ENCODE data around the gene CNTNAP1. TPM values are rescaled to one million over a fixed set of nuclear protein-coding genes. Genes with fewer than 3 reads are reported as not detected.

Gene CNTNAP1
- total RNA-seq, 1 experiment from 2014 or later, result 7.7 TPM

GRCh38 chr17:42720996-42721583, 38.8 kb downstream of the CNTNAP1 start:
- Histone ChIP-seq H2BK120ac (ENCODE audit: low read depth, low read length, poor library complexity, severe bottlenecking) (no peak overlapping the region), H3K14ac (ENCODE audit: insufficient read depth, low read length) (no peak overlapping the region), H3K79me2 (ENCODE audit: insufficient read depth, low read length) (no peaks in the 10 kb centered on the region), H3K27me3 (ENCODE audit: insufficient read depth, low read length) (no peaks in the 10 kb centered on the region), H3K23me2 (ENCODE audit: insufficient read length, low read depth, low read length, poor library complexity, severe bottlenecking) (no peaks in the 10 kb centered on the region), H2BK12ac (ENCODE audit: insufficient read length, low read depth, low read length) (no peak overlapping the region), H2BK20ac (ENCODE audit: low read depth, low read length, poor library complexity, severe bottlenecking) (no peak overlapping the region), H4K8ac (replicated peaks; ENCODE audit: insufficient read length, low read depth, low read length) (no peak overlapping the region), H2BK15ac (ENCODE audit: low read depth, low read length) (no peak overlapping the region), H3K18ac (ENCODE audit: insufficient read length, low read depth, low read length) (no peak overlapping the region), H3K4me2 (ENCODE audit: insufficient read depth, insufficient read length, low read length) (no peak overlapping the region), H4K91ac (ENCODE audit: insufficient read length, low read depth, low read length) (no peak overlapping the region), H4K20me1 (ENCODE audit: control insufficient read depth, insufficient read depth, insufficient read length) (no peaks in the 10 kb centered on the region), H3K9me3 (ENCODE audit: control insufficient read depth, low read depth, low read length) (no peaks in the 10 kb centered on the region), H2BK5ac (ENCODE audit: insufficient read length, low read length) (no peak overlapping the region), H2AFZ (ENCODE audit: low read length) (no peak overlapping the region), H3T11ph (ENCODE audit: low read length) (no peak overlapping the region), H3K9ac (ENCODE audit: extremely low read depth, insufficient read length, low read length) (no peak overlapping the region), H3K4me1 (ENCODE audit: insufficient read depth, low read length) (no peaks in the 10 kb centered on the region), H2AK5ac (ENCODE audit: insufficient read length, low read length) (no peak overlapping the region), H3K23ac (ENCODE audit: insufficient read length, low read depth, low read length) (no peak overlapping the region), H3K56ac (ENCODE audit: insufficient read length, low read depth, low read length) (no peak overlapping the region), H3K27ac (ENCODE audit: insufficient read length, low read depth, low read length) (no peak overlapping the region), H4K5ac (ENCODE audit: insufficient read length, low read depth, low read length) (no peak overlapping the region), H3K79me1 (ENCODE audit: insufficient read depth, low read depth, low read length, poor library complexity, severe bottlenecking) (no peaks in the 10 kb centered on the region), H3K4ac (ENCODE audit: low read depth, low read length) (no peak overlapping the region)
- TF ChIP-seq CTCF (conservative IDR thresholded peaks at IDR 0.05), result peak; percentile 75
- Mint-ChIP-seq H3K36me3 (ENCODE audit: insufficient read depth in 1 of 3, low read depth in 3 of 3) (peaks cover 17 to 66% (median 63%) of the 10 kb centered on the region in 3 experiments; a peak in 6 of 7 replicates), H3K27ac (no peak overlapping the region), H3K27me3 (ENCODE audit: low read depth) (no peaks in the 10 kb centered on the region), H3K4me3 (no peak overlapping the region), H3K9me3 (no peaks in the 10 kb centered on the region), H3K4me1 (no peaks in the 10 kb centered on the region)
- no peak for DNase-seq
- WGBS (ENCODE audit: extremely low coverage, insufficient read length, low lambda C conversion rate), result no CpG with 5 or more reads among the region's 2 CpGs

All from H9 (cell line).